Bronchial epithelial cell (primary cell): Measurements from ENCODE around the gene CFAP46. TPM values are rescaled to one million over a fixed set of nuclear protein-coding genes. Genes with fewer than 3 reads are reported as not detected.
"Not testable (repeated sequence)": the region's sequence is repeated elsewhere in the genome, so short reads cannot be mapped to it uniquely, and the experiment has no call there.

ENCODE experiments used
- DNase-seq: peaks from one replicate; pipeline ENCODE4 v3.0.0-alpha.2; 2010; ENCODE audit warnings: low read depth
- FAIRE-seq: peaks from 2 replicates; lab custom pipeline; 2011; peaks lifted over from hg19 to GRCh38; lab: Jason Lieb, UNC
- H3K27me3 ChIP-seq: 2 replicates; pipeline ENCODE4 v1.5.1; 2011; ENCODE audit warnings: low read length; ENCODE audit not compliant: control insufficient read depth, insufficient read depth
- H3K36me3 ChIP-seq: 2 replicates; pipeline ENCODE4 v1.5.1; 2011; ENCODE audit warnings: low read length; ENCODE audit not compliant: control insufficient read depth, insufficient read depth
- H3K4me3 ChIP-seq: 2 replicates; pipeline ENCODE4 v1.5.1; 2011; ENCODE audit warnings: mild to moderate bottlenecking, low read depth, low read length, control low read depth
- total RNA-seq: library from RNA; depleted of rRNA; stranded (reverse); fragments of >200 nt; gene quantifications from 2 replicates; pipeline ENCODE4 v1.2.1, GENCODE V29; 2014
- TF ChIP-seq, protein P1 (sequence below): IDR thresholded peaks from 2 replicates; pipeline ENCODE4 v1.5.1; 2011; ENCODE audit warnings: mild to moderate bottlenecking, moderate library complexity, low read length, control low read depth, inconsistent platforms; ENCODE audit not compliant: insufficient read depth, severe bottlenecking

The CFAP46 gene
- total RNA-seq, 1 donor from 2014 or later, result 0.26 TPM

DNA sequence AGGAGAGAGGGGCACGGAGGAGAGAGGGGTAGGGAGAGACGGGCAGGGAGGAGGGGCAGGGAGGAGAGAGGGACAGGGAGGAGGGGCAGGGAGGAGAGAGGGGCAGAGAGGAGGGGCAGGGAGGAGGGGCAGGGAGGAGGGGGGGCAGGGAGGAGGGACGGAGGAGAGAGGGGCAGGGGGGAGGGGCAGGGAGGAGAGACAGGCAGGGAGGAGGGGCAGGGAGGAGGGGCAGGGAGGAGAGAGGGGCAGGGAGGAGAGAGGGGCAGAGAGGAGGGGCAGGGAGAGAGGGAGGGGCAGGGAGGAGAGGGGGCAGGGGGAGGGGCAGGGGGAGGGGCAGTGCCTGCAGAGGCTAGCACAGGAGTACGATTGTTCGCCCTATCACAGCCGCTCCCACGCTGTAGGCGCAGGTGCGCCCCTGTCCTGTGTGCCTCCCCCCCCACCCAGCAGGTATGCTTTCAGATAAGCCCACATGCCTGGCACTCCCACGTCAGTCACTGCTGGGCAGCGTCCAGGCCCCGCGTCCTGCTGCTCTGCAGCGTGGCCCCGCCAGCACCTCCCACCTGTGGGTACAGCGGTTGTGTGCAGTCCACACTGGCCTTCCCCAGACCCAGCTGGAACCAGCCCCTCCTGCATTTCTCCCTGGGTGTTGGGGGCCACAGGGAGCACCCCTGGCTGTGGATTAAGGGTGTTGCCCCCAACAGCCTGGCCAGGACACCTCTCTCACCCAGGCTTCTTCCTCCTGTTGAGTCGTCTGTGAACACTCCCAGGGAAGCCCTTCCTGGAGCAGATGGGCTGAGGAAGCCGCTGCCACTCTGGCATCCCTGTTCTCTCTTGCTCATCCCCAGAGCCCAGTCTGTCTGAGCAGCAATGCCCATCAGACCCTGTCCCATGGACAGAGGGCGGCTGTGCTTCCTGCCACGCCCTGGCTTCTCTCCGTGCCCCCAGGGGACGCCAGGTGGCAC is 167.2 kb downstream of the CFAP46 start:
- FAIRE-seq (no peak), DNase-seq (no peak)
- Histone ChIP-seq H3K27me3 (no peaks in the 10 kb centered on the region), H3K4me3 (no peak overlapping the region), H3K36me3 (peaks cover 2% of the 10 kb centered on the region)
- TF ChIP-seq, protein P1, sequence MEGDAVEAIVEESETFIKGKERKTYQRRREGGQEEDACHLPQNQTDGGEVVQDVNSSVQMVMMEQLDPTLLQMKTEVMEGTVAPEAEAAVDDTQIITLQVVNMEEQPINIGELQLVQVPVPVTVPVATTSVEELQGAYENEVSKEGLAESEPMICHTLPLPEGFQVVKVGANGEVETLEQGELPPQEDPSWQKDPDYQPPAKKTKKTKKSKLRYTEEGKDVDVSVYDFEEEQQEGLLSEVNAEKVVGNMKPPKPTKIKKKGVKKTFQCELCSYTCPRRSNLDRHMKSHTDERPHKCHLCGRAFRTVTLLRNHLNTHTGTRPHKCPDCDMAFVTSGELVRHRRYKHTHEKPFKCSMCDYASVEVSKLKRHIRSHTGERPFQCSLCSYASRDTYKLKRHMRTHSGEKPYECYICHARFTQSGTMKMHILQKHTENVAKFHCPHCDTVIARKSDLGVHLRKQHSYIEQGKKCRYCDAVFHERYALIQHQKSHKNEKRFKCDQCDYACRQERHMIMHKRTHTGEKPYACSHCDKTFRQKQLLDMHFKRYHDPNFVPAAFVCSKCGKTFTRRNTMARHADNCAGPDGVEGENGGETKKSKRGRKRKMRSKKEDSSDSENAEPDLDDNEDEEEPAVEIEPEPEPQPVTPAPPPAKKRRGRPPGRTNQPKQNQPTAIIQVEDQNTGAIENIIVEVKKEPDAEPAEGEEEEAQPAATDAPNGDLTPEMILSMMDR, result no peak

DNA sequence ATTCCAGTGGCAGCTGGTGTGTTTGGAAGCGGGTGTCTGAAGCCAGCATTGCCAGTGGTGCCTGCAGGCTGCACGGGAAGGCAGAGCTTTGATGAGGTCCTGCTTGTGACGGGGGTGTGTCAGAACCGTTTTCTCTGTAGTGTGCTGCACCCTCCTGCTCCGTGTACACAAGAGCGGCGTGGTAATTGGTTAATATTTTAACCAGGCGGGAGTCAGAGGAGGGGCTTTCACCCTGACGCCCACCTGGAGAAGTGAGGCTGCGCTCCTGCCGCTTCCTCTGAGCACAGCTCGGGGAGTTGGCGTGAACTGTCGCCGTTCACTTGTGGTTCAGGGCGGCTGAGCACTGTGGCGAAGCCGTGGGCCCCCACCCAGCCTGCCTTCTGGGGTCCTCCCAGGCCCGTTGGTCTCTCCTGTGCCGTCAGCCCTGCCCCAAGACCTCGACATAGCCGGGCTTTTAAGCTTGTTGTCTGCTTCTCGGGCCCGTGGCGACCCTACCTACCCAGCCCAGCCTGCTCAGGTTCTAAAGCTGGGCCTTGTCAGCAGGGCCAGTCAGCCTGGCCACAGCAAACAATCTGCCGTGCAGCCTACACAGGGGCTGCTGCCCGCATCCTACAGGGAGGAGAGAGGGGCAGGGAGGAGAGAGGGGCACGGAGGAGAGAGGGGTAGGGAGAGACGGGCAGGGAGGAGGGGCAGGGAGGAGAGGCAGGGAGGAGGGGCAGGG is 168.0 kb downstream of the CFAP46 start:
- FAIRE-seq, result no peak
- peaks cover 2% of the 10 kb centered on the region for H3K36me3 ChIP-seq
- TF ChIP-seq, protein P1, result no peak
- H3K27me3 ChIP-seq, result no peaks in the 10 kb centered on the region
- no peak overlapping the region for H3K4me3 ChIP-seq
- no peak for DNase-seq

DNA sequence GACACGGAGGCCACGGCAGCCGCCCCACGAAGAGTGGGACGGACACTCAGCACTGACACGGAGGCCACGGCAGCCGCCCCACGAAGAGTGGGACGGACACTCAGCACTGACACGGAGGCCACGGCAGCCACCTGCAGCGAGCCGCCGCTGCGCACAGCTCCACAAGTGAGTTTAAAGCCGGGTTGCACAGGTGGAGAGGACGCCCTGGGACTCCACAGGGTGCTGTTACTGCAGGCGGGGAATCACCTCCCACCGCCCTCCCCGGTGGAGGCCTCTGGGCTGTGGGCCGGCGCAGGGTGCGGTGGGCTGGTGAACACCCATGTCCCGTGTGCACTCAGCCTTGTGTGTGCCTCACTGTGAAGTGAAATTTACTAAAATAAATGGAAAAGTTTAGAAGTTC is 169.6 kb downstream of the CFAP46 start:
- H3K4me3 ChIP-seq, H3K27me3 ChIP-seq, FAIRE-seq, DNase-seq, H3K36me3 ChIP-seq: not testable (repeated sequence)

DNA sequence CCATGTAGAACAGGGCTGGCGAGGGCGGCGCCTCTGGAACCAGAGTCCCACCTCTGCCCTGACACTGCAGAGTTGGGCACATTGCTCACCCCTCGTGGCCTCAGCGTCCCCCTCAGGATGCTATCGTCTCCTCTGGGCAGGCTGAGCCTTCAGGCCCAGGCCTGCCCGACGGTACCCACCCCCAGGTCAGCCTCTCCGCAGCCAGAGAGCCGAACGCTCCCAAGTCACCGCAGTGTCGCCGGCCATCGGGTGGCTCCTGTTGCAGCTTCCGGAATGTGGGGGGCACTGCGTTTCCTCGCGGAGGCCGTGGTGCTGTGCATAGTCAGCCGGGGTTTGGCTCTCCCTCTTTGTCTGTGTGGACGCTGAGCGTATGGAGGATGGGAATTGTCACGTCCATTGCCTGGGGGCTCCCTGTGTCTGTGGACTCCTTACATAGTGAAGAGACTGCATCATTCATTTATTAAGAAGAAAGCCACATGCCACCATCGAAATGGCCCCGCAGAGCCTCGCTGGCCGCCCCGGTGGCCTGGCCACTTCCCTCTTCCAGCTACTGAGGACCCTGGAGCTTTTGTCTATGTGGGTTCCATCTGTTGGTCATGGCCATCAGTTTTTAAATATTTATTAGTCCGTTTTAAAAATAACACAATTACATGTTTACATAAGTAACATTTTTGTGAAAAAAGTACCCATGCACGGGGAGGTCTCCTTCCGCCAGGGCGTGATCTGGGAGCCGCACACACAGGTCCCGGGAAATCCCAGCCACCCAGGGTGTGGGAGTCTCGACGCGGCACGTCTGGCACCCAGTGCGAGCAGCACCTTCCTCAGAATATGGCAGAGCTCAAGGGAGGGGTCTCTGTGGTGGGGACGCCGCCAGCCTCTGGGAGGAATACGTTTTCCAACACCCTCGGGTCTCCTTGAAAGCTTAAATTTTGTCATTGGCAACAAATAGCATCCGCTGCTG is 172.0 kb downstream of the CFAP46 start:
- peaks cover 2% of the 10 kb centered on the region for H3K36me3 ChIP-seq
- H3K4me3 ChIP-seq, result no peak overlapping the region
- H3K27me3 ChIP-seq, result no peaks in the 10 kb centered on the region
- FAIRE-seq, result no peak
- TF ChIP-seq, protein P1, result no peak
- no peak for DNase-seq

DNA sequence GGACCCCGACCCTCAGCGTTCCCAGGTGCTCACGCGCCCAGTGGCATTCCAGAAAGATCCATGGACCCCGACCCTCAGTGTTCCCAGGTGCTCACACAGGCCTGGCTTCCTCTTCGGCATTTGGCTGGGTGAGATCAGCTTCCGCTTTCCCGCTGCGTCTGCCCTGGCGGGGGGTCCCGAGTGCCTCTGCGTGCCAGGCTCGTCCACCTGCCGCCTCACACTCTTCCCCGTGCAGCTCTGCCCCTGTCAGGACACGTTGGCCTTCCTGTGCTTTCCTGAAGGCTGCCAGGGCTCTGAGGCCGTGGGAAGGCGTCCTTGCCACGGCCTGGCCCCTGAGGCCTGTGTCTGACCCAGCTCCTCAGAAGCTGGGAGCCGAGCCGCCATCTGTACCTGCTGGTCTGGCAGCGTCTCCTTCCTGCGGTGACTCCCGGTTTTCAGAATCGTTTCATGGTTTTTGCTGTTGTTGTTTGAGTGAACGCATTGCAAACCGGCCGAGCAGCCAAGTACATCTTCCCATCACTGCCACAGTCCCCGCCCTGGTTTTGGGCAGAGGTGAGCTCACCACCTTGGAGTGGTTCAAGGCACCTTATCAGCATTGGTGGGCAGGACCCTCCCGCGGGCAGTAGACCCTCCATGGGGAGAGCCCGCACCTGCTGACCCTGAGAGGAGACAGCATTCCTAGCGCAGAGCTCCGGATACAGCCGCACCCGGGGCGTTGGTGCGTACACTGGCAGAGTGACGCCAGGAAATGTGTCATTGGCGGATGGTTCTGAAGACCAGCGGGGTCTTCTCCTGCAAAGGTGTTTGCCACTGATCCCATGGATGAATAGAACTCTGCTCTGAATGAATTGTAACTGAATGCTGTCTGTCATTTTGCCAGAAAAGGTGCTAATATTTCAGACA is 173.8 kb downstream of the CFAP46 start:
- H3K36me3 ChIP-seq, result peaks cover 2% of the 10 kb centered on the region
- no peaks in the 10 kb centered on the region for H3K27me3 ChIP-seq
- no peak overlapping the region for H3K4me3 ChIP-seq
- no peak for FAIRE-seq
- DNase-seq, result no peak
- TF ChIP-seq, protein P1, result no peak
